Kidney (tissue), 14 donors: ENCODE measurements around the gene LEKR1. TPM values are rescaled to one million over a fixed set of nuclear protein-coding genes. Genes with fewer than 3 reads are reported as not detected.

Source experiments
- DNase-seq, 5 donors: peaks; one replicate each; pipeline ENCODE4 v3.0.0-alpha.2; 2013 to 2020
- FAIRE-seq: peaks from 2 replicates; lab custom pipeline; 2012; peaks lifted over from hg19 to GRCh38; lab: Jason Lieb, UNC
- H3K27ac ChIP-seq, 2 donors: one replicate each; pipeline ENCODE4 v1.7.0; 2013; ENCODE audit warnings: low read depth in 2 of 2, low read length in 2 of 2, inconsistent platforms in 1 of 2
- H3K27me3 ChIP-seq: one replicate; pipeline ENCODE4 v1.7.1; 2013; ENCODE audit warnings: low read length, inconsistent platforms; ENCODE audit not compliant: control insufficient read depth, insufficient read depth
- H3K36me3 ChIP-seq, 3 donors: one replicate each; pipeline versions ENCODE4 v1.7.0 to v1.7.1; 2013; ENCODE audit warnings: low read length in 3 of 3, control low read depth in 1 of 3, inconsistent platforms in 1 of 3; ENCODE audit not compliant: insufficient read depth in 3 of 3, control insufficient read depth in 2 of 3
- H3K4me1 ChIP-seq, 3 donors: one replicate each; pipeline versions ENCODE4 v1.7.0 to v1.7.1; 2013; ENCODE audit warnings: low read length in 3 of 3, inconsistent platforms in 1 of 3, low read depth in 1 of 3; ENCODE audit not compliant: control insufficient read depth in 2 of 3, insufficient read depth in 2 of 3
- H3K4me3 ChIP-seq, 3 donors: one replicate each; pipeline versions ENCODE4 v1.7.0 to v1.8.1; 2013; ENCODE audit warnings: low read length in 3 of 3, control low read depth in 1 of 3, inconsistent platforms in 1 of 3
- H3K9ac ChIP-seq, 3 donors: one replicate each; pipeline versions ENCODE4 v1.7.0 to v1.7.1; 2013; ENCODE audit warnings: low read length in 3 of 3, control low read depth in 1 of 3, inconsistent platforms in 1 of 3
- H3K9me3 ChIP-seq, 3 donors: one replicate each; pipeline versions ENCODE4 v1.7.0 to v1.7.1; 2013; ENCODE audit warnings: low read length in 3 of 3, control low read depth in 1 of 3, inconsistent platforms in 1 of 3; ENCODE audit not compliant: control insufficient read depth in 2 of 3, insufficient read depth in 1 of 3
- intact Hi-C: fragments of 100-400 bp; cut with DNase I; formaldehyde crosslinking; loops from one replicate; pipeline ENCODE4 v1.11.1; 2022
- polyA plus RNA-seq: library from polyadenylated mRNA; stranded (reverse); fragments of 350-450 nt; fragmentation: Illumina TruSeq; extraction: RNeasy Lipid Tissue Mini Kit (QIAGEN cat#74804); gene quantifications from one replicate; pipeline ENCODE4 v1.2.3, GENCODE V29; 2014; ENCODE audit warnings: low read depth, low replicate concordance; ENCODE audit not compliant: insufficient read depth
- total RNA-seq: library from RNA; stranded (reverse); fragmentation: NEBNext Ultra II Directional; extraction: Animal tissue kit (Norgen Biotek cat#: 25700); gene quantifications from one replicate; pipeline ENCODE4 v1.2.1, GENCODE V29; 2021
- TF ChIP-seq, protein P1 (sequence below): IDR thresholded peaks from 3 replicates; pipeline ENCODE4 v1.5.1; 2012; ENCODE audit warnings: mild to moderate bottlenecking, moderate library complexity, borderline replicate concordance; ENCODE audit not compliant: insufficient read depth; ENCODE audit errors: extremely low read depth
- donor health status: control.
- donor health status: control.
- donor health status: control.
- donor health status: control.
- donor health status: control.
- donor health status: DM: yes; HTN: yes; CAD: no.
- donor health status: Normal renal cell carcinoma (clear cell type).

The LEKR1 gene
- total and polyA plus RNA-seq, 2 donors from 2014 or later, result 1.6 to 1.8 TPM

- no peaks in the 10 kb centered on the region for H3K36me3 ChIP-seq
- no peaks in the 10 kb centered on the region for H3K27me3 ChIP-seq
- intact Hi-C loops, result no loop called here
- no peaks in the 10 kb centered on the region for H3K9me3 ChIP-seq
- no peak overlapping the region for H3K9ac ChIP-seq
- H3K4me1 ChIP-seq, result no peaks in the 10 kb centered on the region
- TF ChIP-seq, protein P1, sequence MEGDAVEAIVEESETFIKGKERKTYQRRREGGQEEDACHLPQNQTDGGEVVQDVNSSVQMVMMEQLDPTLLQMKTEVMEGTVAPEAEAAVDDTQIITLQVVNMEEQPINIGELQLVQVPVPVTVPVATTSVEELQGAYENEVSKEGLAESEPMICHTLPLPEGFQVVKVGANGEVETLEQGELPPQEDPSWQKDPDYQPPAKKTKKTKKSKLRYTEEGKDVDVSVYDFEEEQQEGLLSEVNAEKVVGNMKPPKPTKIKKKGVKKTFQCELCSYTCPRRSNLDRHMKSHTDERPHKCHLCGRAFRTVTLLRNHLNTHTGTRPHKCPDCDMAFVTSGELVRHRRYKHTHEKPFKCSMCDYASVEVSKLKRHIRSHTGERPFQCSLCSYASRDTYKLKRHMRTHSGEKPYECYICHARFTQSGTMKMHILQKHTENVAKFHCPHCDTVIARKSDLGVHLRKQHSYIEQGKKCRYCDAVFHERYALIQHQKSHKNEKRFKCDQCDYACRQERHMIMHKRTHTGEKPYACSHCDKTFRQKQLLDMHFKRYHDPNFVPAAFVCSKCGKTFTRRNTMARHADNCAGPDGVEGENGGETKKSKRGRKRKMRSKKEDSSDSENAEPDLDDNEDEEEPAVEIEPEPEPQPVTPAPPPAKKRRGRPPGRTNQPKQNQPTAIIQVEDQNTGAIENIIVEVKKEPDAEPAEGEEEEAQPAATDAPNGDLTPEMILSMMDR, result no peak
- FAIRE-seq (no peak), DNase-seq (no peak)
- no peak overlapping the region for H3K27ac ChIP-seq
- no peak overlapping the region for H3K4me3 ChIP-seq
These were observed 219.2 kb downstream of the LEKR1 start for GRCh38 chr3:157045238-157045850.

DNA sequence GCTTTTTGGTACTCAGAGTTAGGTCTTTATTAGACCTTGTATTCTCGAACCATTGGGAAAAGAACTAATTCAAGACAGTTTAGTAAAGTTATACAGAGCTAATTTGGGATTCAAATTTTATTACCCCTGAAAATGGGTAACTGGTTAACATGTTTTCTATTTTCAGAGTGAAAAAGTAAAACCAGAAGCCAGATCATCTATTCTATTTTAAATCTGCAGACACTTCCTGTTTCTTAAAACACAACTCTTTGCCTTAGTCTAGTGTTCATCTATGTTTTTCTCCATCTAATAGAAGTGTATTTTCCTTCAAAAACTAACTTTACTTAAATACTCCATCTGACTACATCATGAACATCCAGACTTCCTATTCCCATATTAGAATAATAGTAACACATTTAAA is 220.4 kb downstream of the LEKR1 start:
- DNase-seq (no peak), FAIRE-seq (no peak)
- intact Hi-C loops, result no loop called here
- Histone ChIP-seq H3K27ac (no peak overlapping the region), H3K9ac (no peak overlapping the region), H3K4me1 (no peaks in the 10 kb centered on the region), H3K36me3 (no peaks in the 10 kb centered on the region), H3K4me3 (no peak overlapping the region), H3K9me3 (no peaks in the 10 kb centered on the region), H3K27me3 (no peaks in the 10 kb centered on the region)
- TF ChIP-seq, protein P1, result no peak

- Histone ChIP-seq H3K27me3 (no peaks in the 10 kb centered on the region), H3K27ac (no peak overlapping the region), H3K9ac (no peak overlapping the region), H3K4me1 (no peaks in the 10 kb centered on the region), H3K4me3 (no peak overlapping the region), H3K9me3 (no peaks in the 10 kb centered on the region), H3K36me3 (no peaks in the 10 kb centered on the region)
- FAIRE-seq, result no peak
- intact Hi-C loops, result no loop called here
- TF ChIP-seq, protein P1, result no peak
- DNase-seq, result no peak
These were observed 224.9 kb downstream of the LEKR1 start for GRCh38 chr3:157051055-157051454.

DNA sequence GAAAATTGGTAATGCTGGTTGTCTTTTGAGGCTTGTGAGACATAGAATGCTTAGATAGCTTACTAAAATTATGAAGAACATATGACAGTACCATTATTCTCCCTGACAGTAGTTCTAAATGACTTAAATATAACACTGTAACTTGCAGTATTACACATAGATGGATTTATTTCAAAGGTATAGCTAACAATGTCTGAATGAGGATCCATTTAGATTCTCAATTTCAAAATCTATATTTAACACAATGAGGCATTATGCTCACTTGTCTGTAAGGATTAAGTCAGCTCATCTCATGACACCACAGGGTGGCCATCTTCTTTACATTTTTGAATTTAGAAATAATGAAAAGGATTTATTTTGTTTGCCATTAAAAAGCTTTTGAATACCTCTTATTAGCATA is 225.4 kb downstream of the LEKR1 start:
- intact Hi-C loops, result no loop called here
- FAIRE-seq, result no peak
- H3K4me1 ChIP-seq, result no peaks in the 10 kb centered on the region
- no peak for DNase-seq
- TF ChIP-seq, protein P1, result no peak
- H3K9me3 ChIP-seq, result no peaks in the 10 kb centered on the region
- H3K4me3 ChIP-seq, result no peak overlapping the region
- H3K27ac ChIP-seq, result no peak overlapping the region
- H3K36me3 ChIP-seq, result no peaks in the 10 kb centered on the region
- H3K9ac ChIP-seq, result no peak overlapping the region
- H3K27me3 ChIP-seq, result no peaks in the 10 kb centered on the region
